Progenitor cell of endocrine pancreas (in vitro differentiated cells): Measurements from ENCODE around the gene RTP2. TPM values are rescaled to one million over a fixed set of nuclear protein-coding genes. Genes with fewer than 3 reads are reported as not detected.
"Not testable (repeated sequence)": the region's sequence is repeated elsewhere in the genome, so short reads cannot be mapped to it uniquely, and the experiment has no call there.

Source experiments
- DNase-seq: peaks from one replicate; pipeline ENCODE4 v3.0.0; 2021; ENCODE audit warnings: low spot score; ENCODE audit not compliant: unreplicated experiment
- H3K27ac Mint-ChIP-seq: 2 replicates; pipeline ENCODE4 v1.8.0; 2021; ENCODE audit warnings: mild to moderate bottlenecking, moderate library complexity, mixed read lengths
- H3K27me3 Mint-ChIP-seq: 2 replicates; pipeline ENCODE4 v1.8.0; 2021; ENCODE audit warnings: mixed read lengths
- H3K36me3 Mint-ChIP-seq: 2 replicates; pipeline ENCODE4 v1.8.0; 2022; ENCODE audit warnings: mixed read lengths; ENCODE audit not compliant: insufficient read depth
- H3K4me1 Mint-ChIP-seq: 2 replicates; pipeline ENCODE4 v1.8.0; 2021; ENCODE audit warnings: low read depth, mixed read lengths
- H3K4me3 Mint-ChIP-seq: 2 replicates; pipeline ENCODE4 v1.8.0; 2021; ENCODE audit warnings: low read depth, mild to moderate bottlenecking, moderate library complexity, mixed read lengths
- H3K9me3 Mint-ChIP-seq: 2 replicates; pipeline ENCODE4 v1.8.0; 2021; ENCODE audit warnings: low read depth, mixed read lengths
- total RNA-seq: library from RNA; stranded (reverse); gene quantifications from 2 replicates; pipeline ENCODE4 v1.2.1, GENCODE V29; 2021
- TF ChIP-seq, protein P1 (sequence below): fragments of 200-600 bp; sonication (generic); IDR thresholded peaks from one replicate; pipeline ENCODE4 v1.5.0; 2021; ENCODE audit warnings: antibody characterized with exemption, mild to moderate bottlenecking; ENCODE audit not compliant: unreplicated experiment

RTP2 gene
- total RNA-seq, 1 donor from 2014 or later = not detected

DNA sequence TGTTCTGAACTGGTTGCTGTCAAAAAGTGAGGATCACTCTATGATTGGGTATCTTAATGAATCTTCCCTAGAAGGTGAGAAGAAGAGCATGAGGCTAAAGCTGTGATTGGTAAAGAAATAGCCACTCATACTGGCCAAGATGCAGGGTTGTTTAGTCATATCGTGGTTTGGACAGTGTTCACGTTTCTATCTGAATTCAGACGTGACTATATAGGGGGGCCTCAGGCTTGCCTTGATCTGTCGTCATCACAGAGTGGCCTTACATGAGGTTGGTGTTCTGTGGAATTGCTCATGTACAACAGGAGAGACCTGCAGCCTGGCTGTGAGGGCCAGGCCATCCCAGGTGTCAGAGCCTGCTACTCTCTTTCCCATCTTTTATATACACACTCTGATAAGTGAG is 12.4 kb downstream of the RTP2 start:
- H3K27me3 Mint-ChIP-seq = peaks cover 10% of the 10 kb centered on the region
- DNase-seq = no peak
- no peaks in the 10 kb centered on the region for H3K36me3 Mint-ChIP-seq
- no peak overlapping the region for H3K4me3 Mint-ChIP-seq
- H3K27ac Mint-ChIP-seq = no peak overlapping the region
- no peaks in the 10 kb centered on the region for H3K4me1 Mint-ChIP-seq
- H3K9me3 Mint-ChIP-seq = peaks cover 13% of the 10 kb centered on the region
- TF ChIP-seq, protein P1, sequence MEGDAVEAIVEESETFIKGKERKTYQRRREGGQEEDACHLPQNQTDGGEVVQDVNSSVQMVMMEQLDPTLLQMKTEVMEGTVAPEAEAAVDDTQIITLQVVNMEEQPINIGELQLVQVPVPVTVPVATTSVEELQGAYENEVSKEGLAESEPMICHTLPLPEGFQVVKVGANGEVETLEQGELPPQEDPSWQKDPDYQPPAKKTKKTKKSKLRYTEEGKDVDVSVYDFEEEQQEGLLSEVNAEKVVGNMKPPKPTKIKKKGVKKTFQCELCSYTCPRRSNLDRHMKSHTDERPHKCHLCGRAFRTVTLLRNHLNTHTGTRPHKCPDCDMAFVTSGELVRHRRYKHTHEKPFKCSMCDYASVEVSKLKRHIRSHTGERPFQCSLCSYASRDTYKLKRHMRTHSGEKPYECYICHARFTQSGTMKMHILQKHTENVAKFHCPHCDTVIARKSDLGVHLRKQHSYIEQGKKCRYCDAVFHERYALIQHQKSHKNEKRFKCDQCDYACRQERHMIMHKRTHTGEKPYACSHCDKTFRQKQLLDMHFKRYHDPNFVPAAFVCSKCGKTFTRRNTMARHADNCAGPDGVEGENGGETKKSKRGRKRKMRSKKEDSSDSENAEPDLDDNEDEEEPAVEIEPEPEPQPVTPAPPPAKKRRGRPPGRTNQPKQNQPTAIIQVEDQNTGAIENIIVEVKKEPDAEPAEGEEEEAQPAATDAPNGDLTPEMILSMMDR = no peak

DNA sequence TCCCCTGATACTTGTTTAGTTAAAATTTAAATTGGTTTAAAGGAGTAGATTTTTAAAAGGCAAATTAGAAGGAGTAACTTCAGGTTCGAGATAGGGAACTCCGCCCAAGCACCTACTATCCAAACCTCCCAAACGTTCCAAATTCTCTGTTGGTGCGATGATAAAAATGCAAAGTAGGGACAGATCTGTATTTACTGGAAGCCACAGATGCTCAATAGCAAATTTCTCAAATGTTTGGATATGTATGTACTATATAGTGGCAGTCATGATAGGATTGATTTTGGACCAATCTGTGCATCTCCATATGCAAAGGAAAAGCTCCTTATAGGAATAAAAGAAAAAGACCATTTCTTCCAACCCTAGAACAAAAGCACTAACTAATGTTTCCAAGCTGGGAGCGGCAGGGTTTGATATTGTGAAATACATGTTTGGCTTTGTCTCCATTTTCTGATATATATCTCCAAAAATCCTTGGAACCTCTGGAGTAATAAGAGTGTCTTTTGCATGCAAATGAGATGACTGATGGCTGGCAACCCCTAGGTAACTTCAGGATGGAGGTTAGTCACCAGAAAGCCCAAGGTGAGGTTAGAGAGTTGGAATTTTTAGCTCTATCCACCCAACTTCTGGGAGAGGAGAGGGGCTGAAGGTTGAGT is 15.6 kb downstream of the RTP2 start:
- H3K36me3 Mint-ChIP-seq = no peaks in the 10 kb centered on the region
- TF ChIP-seq, protein P1 = no peak
- peaks cover 10% of the 10 kb centered on the region for H3K27me3 Mint-ChIP-seq
- H3K4me3 Mint-ChIP-seq = no peak overlapping the region
- H3K27ac Mint-ChIP-seq = no peak overlapping the region
- H3K4me1 Mint-ChIP-seq = no peaks in the 10 kb centered on the region
- peaks cover 13% of the 10 kb centered on the region for H3K9me3 Mint-ChIP-seq
- DNase-seq = no peak

DNA sequence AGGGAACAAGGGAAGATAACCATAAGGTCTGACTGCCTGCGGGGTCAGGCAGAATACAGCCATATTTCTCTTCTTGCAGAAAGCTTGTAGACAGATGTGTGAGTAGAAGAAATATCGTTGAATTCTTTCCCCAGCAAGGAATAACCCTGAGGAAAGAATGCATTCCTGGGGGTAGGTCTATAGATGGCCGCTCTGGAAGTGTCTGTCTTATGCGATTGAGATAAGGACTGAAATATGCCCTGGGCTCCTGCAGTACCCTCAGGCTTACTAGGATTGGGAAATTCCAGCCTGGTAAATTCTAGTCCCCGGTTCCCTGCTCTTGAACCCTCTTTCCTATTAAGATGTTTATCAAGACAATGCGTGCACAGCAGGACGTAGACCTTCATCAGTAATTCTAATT is 16.4 kb downstream of the RTP2 start:
- H3K4me3 Mint-ChIP-seq = no peak overlapping the region
- no peaks in the 10 kb centered on the region for H3K4me1 Mint-ChIP-seq
- no peaks in the 10 kb centered on the region for H3K36me3 Mint-ChIP-seq
- H3K9me3 Mint-ChIP-seq = peaks cover 13% of the 10 kb centered on the region
- TF ChIP-seq, protein P1 = no peak
- DNase-seq = no peak
- H3K27ac Mint-ChIP-seq = no peak overlapping the region
- H3K27me3 Mint-ChIP-seq = peaks cover 10% of the 10 kb centered on the region

DNA sequence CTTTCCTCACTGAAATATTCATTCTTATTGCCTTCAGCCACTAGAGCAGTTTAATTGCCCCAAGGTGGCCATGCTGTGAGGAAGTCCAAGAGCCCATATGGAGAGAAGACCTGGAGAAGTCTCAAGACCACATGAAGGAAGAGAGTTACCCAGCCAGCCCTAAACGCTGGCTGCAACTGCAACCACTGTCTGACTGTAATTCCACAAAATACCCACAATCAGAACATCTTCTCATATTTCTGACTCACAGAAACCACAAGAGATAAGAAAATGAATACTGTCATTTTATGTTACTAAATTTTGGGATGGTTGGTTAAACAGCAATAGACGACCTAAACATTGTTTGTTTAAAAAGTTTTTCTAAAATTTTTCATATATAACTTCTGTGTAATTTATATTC is 17.5 kb downstream of the RTP2 start:
- TF ChIP-seq, protein P1 = no peak
- Mint-ChIP-seq H3K9me3 (peaks cover 13% of the 10 kb centered on the region), H3K4me1 (no peaks in the 10 kb centered on the region), H3K36me3 (no peaks in the 10 kb centered on the region), H3K4me3 (no peak overlapping the region), H3K27me3 (peaks cover 10% of the 10 kb centered on the region), H3K27ac (no peak overlapping the region)
- DNase-seq = no peak

DNA sequence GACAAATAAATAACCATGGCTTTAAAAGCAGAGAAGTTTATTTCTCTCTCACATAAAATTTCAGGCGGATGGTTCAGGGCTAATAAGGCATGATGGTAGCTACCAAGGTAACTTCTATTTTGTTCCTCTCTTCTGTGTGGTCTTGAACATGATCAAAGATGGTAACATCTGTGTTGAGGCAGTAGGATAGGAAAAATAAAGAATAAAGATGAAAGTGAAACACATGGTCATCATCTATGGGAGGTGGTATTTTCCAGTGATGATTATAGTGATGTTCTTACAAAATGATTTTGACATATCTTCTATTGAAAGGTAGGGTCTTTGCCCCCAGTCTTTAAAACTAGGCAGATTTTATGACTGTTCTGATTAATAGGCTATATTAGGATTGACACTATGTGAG is 17.9 kb downstream of the RTP2 start:
- Mint-ChIP-seq H3K27ac (no peak overlapping the region), H3K36me3 (no peaks in the 10 kb centered on the region), H3K9me3 (peaks cover 13% of the 10 kb centered on the region), H3K27me3 (peaks cover 10% of the 10 kb centered on the region), H3K4me1 (peaks cover 2% of the 10 kb centered on the region), H3K4me3 (no peak overlapping the region)
- TF ChIP-seq, protein P1 = no peak
- no peak for DNase-seq

DNA sequence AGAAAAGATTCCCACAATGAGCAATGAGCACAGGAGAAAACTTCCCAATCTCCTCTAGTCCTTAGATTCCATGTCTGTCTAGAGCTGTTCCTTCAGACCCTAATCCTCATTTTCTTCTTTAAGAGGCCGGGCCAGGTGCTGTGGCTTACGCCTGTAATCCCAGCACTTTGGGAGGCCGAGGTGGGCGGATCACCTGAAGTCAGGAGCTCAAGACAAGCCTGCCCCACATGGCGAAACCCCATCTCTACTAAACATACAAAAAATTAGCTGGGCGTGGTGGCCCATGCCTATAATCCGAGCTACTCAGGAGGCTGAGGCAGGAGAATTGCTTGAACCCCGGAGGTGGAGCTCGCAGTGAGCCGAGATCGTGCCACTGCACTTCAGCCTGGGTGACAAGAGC is 20.6 kb downstream of the RTP2 start:
- not testable (repeated sequence) for H3K4me3 Mint-ChIP-seq, H3K27ac Mint-ChIP-seq, H3K36me3 Mint-ChIP-seq, H3K4me1 Mint-ChIP-seq, DNase-seq, H3K27me3 Mint-ChIP-seq
- peaks cover 13% of the 10 kb centered on the region for H3K9me3 Mint-ChIP-seq
